Loucy (cell line): ENCODE measurements around the gene ZFY.

ENCODE experiments used
- H2AFZ ChIP-seq: fragments of 200-600 bp; sonication (generic); 2 replicates; pipeline ENCODE4 v1.6.0; 2016; ENCODE audit warnings: antibody characterized with exemption, mild to moderate bottlenecking, low read length, moderate library complexity
- H3F3A ChIP-seq: fragments of 200-600 bp; 2 replicates; pipeline ENCODE4 v1.6.0; 2016; ENCODE audit warnings: antibody characterized with exemption, low read depth, mild to moderate bottlenecking
- H3K27me3 ChIP-seq: fragments of 200-600 bp; sonication (generic); 2 replicates; pipeline ENCODE4 v1.6.1; 2014; ENCODE audit warnings: low read length, mild to moderate bottlenecking; ENCODE audit not compliant: insufficient read depth, poor library complexity, severe bottlenecking
- H3K36me3 ChIP-seq: fragments of 200-600 bp; sonication (generic); 2 replicates; pipeline ENCODE4 v1.6.1; 2016; ENCODE audit warnings: low read length; ENCODE audit not compliant: insufficient read depth
- H3K4me1 ChIP-seq: fragments of 200-600 bp; sonication (generic); 2 replicates; pipeline ENCODE4 v1.5.1; 2014; ENCODE audit warnings: low read length, mild to moderate bottlenecking; ENCODE audit not compliant: insufficient read depth, poor library complexity, severe bottlenecking
- H3K4me2 ChIP-seq: fragments of 200-600 bp; sonication (generic); 2 replicates; pipeline ENCODE4 v1.6.0; 2014; ENCODE audit warnings: antibody characterized with exemption, low read length, low read depth, mild to moderate bottlenecking; ENCODE audit not compliant: poor library complexity, severe bottlenecking
- H3K4me3 ChIP-seq: fragments of 200-600 bp; sonication (generic); 2 replicates; pipeline ENCODE4 v1.5.1; 2014; ENCODE audit warnings: low read length, mild to moderate bottlenecking, mixed read lengths; ENCODE audit not compliant: poor library complexity, severe bottlenecking
- H3K79me2 ChIP-seq: fragments of 200-600 bp; sonication (generic); 2 replicates; pipeline ENCODE4 v1.6.1; 2014; ENCODE audit warnings: low read length; ENCODE audit not compliant: insufficient read depth
- H3K9ac ChIP-seq: fragments of 200-600 bp; sonication (generic); 2 replicates; pipeline ENCODE4 v1.6.0; 2014; ENCODE audit warnings: mild to moderate bottlenecking, low read depth, low read length, moderate library complexity; ENCODE audit not compliant: poor library complexity, severe bottlenecking
- H3K9me2 ChIP-seq: fragments of 200-600 bp; sonication (generic); replicated peaks from 2 replicates; pipeline ENCODE4 v1.6.1; 2016; ENCODE audit warnings: low read depth, low read length, mixed read lengths
- H3K9me3 ChIP-seq: fragments of 200-600 bp; sonication (generic); 2 replicates; pipeline ENCODE4 v1.6.1; 2014; ENCODE audit warnings: mild to moderate bottlenecking, antibody characterized with exemption, low read length, low read depth; ENCODE audit not compliant: insufficient read depth
- H4K20me1 ChIP-seq: fragments of 200-600 bp; sonication (generic); 2 replicates; pipeline ENCODE4 v1.6.0; 2014; ENCODE audit warnings: antibody characterized with exemption, low read length, mild to moderate bottlenecking; ENCODE audit not compliant: insufficient read depth, poor library complexity, severe bottlenecking
- EZH2phosphoT487 ChIP-seq: fragments of 200-600 bp; IDR thresholded peaks from 2 replicates; pipeline ENCODE4 v1.6.1; 2018; ENCODE audit warnings: antibody characterized with exemption, mild to moderate bottlenecking, moderate library complexity, borderline replicate concordance
- TF ChIP-seq, protein P1 (sequence below): fragments of 200-600 bp; sonication (generic); conservative IDR thresholded peaks from 2 replicates; pipeline ENCODE4 v1.5.1; 2014; ENCODE audit warnings: mild to moderate bottlenecking, antibody characterized with exemption, low read length

Gene ZFY

GRCh38 chrY:2913066-2913815, 21.9 kb upstream of the ZFY start:
- H3K9ac ChIP-seq: no peak overlapping the region
- no peak overlapping the region for H3K4me3 ChIP-seq
- no peaks in the 10 kb centered on the region for H3K9me3 ChIP-seq
- H2AFZ ChIP-seq: no peak overlapping the region
- H3K9me2 ChIP-seq: no peaks in the 10 kb centered on the region
- no peaks in the 10 kb centered on the region for H4K20me1 ChIP-seq
- H3F3A ChIP-seq: no peaks in the 10 kb centered on the region
- no peak overlapping the region for H3K4me2 ChIP-seq
- TF ChIP-seq EZH2phosphoT487: no peak
- TF ChIP-seq, protein P1, sequence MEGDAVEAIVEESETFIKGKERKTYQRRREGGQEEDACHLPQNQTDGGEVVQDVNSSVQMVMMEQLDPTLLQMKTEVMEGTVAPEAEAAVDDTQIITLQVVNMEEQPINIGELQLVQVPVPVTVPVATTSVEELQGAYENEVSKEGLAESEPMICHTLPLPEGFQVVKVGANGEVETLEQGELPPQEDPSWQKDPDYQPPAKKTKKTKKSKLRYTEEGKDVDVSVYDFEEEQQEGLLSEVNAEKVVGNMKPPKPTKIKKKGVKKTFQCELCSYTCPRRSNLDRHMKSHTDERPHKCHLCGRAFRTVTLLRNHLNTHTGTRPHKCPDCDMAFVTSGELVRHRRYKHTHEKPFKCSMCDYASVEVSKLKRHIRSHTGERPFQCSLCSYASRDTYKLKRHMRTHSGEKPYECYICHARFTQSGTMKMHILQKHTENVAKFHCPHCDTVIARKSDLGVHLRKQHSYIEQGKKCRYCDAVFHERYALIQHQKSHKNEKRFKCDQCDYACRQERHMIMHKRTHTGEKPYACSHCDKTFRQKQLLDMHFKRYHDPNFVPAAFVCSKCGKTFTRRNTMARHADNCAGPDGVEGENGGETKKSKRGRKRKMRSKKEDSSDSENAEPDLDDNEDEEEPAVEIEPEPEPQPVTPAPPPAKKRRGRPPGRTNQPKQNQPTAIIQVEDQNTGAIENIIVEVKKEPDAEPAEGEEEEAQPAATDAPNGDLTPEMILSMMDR: no peak
- no peaks in the 10 kb centered on the region for H3K36me3 ChIP-seq
- H3K79me2 ChIP-seq: no peaks in the 10 kb centered on the region
- no peaks in the 10 kb centered on the region for H3K4me1 ChIP-seq
- H3K27me3 ChIP-seq: no peaks in the 10 kb centered on the region

DNA sequence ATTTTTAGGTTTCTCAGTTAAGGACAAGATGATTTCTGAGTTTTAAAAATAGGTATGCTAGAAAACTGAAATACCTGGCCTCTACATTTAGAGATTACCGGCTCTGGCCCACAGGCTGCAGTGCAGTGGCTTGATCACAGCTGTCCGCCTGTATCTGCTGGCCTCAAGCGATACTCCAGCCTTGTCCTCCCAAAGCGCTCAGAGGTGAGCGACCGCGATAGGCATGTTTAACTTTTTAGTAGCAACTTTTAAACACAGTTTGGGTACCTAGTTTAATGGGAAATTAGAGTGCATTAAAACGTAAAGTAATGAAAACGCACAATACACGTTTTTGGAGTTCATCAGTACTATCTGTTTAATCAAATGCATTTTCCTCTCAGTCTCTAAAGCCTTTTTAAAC, 1.1 kb upstream of the ZFY start:
- Histone ChIP-seq H3K27me3 (no peaks in the 10 kb centered on the region), H3K4me3 (no peak overlapping the region), H3K4me2 (no peak overlapping the region), H4K20me1 (no peaks in the 10 kb centered on the region), H3K79me2 (no peaks in the 10 kb centered on the region), H3K9me3 (no peaks in the 10 kb centered on the region), H2AFZ (no peak overlapping the region), H3K9ac (no peak overlapping the region), H3K9me2 (no peaks in the 10 kb centered on the region), H3F3A (no peaks in the 10 kb centered on the region), H3K36me3 (no peaks in the 10 kb centered on the region), H3K4me1 (no peaks in the 10 kb centered on the region)
- TF ChIP-seq, protein P1: no peak
- TF ChIP-seq EZH2phosphoT487: no peak

- Histone ChIP-seq H3K4me2 (no peak overlapping the region), H3K27me3 (no peaks in the 10 kb centered on the region), H3K9me2 (no peaks in the 10 kb centered on the region), H3F3A (no peaks in the 10 kb centered on the region), H3K9me3 (no peaks in the 10 kb centered on the region), H3K36me3 (no peaks in the 10 kb centered on the region), H3K4me1 (no peaks in the 10 kb centered on the region), H3K4me3 (no peak overlapping the region), H4K20me1 (no peaks in the 10 kb centered on the region), H3K9ac (no peak overlapping the region), H3K79me2 (no peaks in the 10 kb centered on the region), H2AFZ (no peak overlapping the region)
- TF ChIP-seq, protein P1: no peak
- TF ChIP-seq EZH2phosphoT487: no peak
These were observed 695 bp downstream of the ZFY start for GRCh38 chrY:2935716-2936435.
